ENCODE results near the gene C1QTNF6.

- TF ChIP-seq CTCF (conservative IDR thresholded peaks at IDR 0.05 in 1 of 2, IDR thresholded peaks at IDR 0.05 in 1 of 2; ENCODE audit: extremely low read depth in 1 of 2, insufficient read depth in 1 of 2, low read depth in 1 of 2, low read length in 2 of 2) (no peak), EZH2 (IDR thresholded peaks at IDR 0.05; ENCODE audit: borderline replicate concordance, low read length) (no peak)
These were observed 41.4 kb downstream of the C1QTNF6 start for GRCh38 chr22:37146507-37147180.
